SJSA1 (cell line): Measurements from ENCODE around the gene GRIPAP1. TPM values are rescaled to one million over a fixed set of nuclear protein-coding genes. Genes with fewer than 3 reads are reported as not detected.

Experiments used
- DNase-seq, 2 experiments: peaks; one replicate each; pipeline ENCODE4 v3.0.0-alpha.2; 2015 to 2020; ENCODE audit warnings: low spot score in 2 of 2, low read depth in 1 of 2
- H3K27ac ChIP-seq: fragments of 250-450 bp; sonication (Bioruptor Pico); 2 replicates; pipeline ENCODE4 v1.5.1; 2020; ENCODE audit warnings: mild to moderate bottlenecking, moderate library complexity
- H3K27me3 ChIP-seq: fragments of 250-450 bp; sonication (Bioruptor Pico); replicated peaks from 2 replicates; pipeline ENCODE4 v1.5.1; 2020; ENCODE audit warnings: mild to moderate bottlenecking, moderate library complexity
- H3K36me3 ChIP-seq: fragments of 250-450 bp; sonication (Bioruptor Pico); 2 replicates; pipeline ENCODE4 v1.5.1; 2020; ENCODE audit warnings: mild to moderate bottlenecking
- H3K4me1 ChIP-seq: fragments of 250-450 bp; sonication (Bioruptor Pico); replicated peaks from 2 replicates; pipeline ENCODE4 v1.6.1; 2021; ENCODE audit warnings: mild to moderate bottlenecking
- H3K4me3 ChIP-seq: fragments of 250-450 bp; sonication (Bioruptor Pico); 2 replicates; pipeline ENCODE4 v1.5.1; 2020; ENCODE audit warnings: mild to moderate bottlenecking
- H3K9me3 ChIP-seq: fragments of 250-450 bp; sonication (Bioruptor Pico); replicated peaks from 2 replicates; pipeline ENCODE4 v1.5.1; 2020; ENCODE audit warnings: mild to moderate bottlenecking
- total RNA-seq: library from RNA; depleted of rRNA; stranded (reverse); fragments of >200 nt; shearing (Covaris generic); gene quantifications from 2 replicates; pipeline ENCODE4 v1.2.3, GENCODE V29; 2014

Gene GRIPAP1
- total RNA-seq, 1 experiment from 2014 or later: 19.5 TPM

- 0 out of 2 replicates have a peak, but pooled peaks cover 6% of the 10 kb centered on the region for H3K36me3 ChIP-seq
- no peak for DNase-seq
- H3K4me3 ChIP-seq: no peak overlapping the region
- no peaks in the 10 kb centered on the region for H3K4me1 ChIP-seq
- H3K27ac ChIP-seq: no peak overlapping the region
- H3K27me3 ChIP-seq: no peaks in the 10 kb centered on the region
- no peaks in the 10 kb centered on the region for H3K9me3 ChIP-seq
These were observed 23.8 kb downstream of the GRIPAP1 start for GRCh38 chrX:48978226-48978625.

GRCh38 chrX:48976086-48976485, 26.0 kb downstream of the GRIPAP1 start:
- no peak overlapping the region for H3K4me3 ChIP-seq
- no peaks in the 10 kb centered on the region for H3K9me3 ChIP-seq
- H3K27me3 ChIP-seq: no peaks in the 10 kb centered on the region
- H3K27ac ChIP-seq: no peak overlapping the region
- H3K4me1 ChIP-seq: 0 out of 2 replicates have a peak, but pooled peaks cover 2% of the 10 kb centered on the region
- no peak for DNase-seq
- no peaks in the 10 kb centered on the region for H3K36me3 ChIP-seq

GRCh38 chrX:48975541-48975940, 26.5 kb downstream of the GRIPAP1 start:
- no peaks in the 10 kb centered on the region for H3K9me3 ChIP-seq
- no peak overlapping the region for H3K27ac ChIP-seq
- no peaks in the 10 kb centered on the region for H3K36me3 ChIP-seq
- no peaks in the 10 kb centered on the region for H3K27me3 ChIP-seq
- no peak for DNase-seq
- H3K4me3 ChIP-seq: no peak overlapping the region
- H3K4me1 ChIP-seq: 0 out of 2 replicates have a peak, but pooled peaks cover 2% of the 10 kb centered on the region

- H3K27me3 ChIP-seq: no peaks in the 10 kb centered on the region
- 0 out of 2 replicates have a peak, but pooled peaks cover 2% of the 10 kb centered on the region for H3K4me1 ChIP-seq
- H3K4me3 ChIP-seq: no peak overlapping the region
- H3K27ac ChIP-seq: no peak overlapping the region
- no peak for DNase-seq
- H3K9me3 ChIP-seq: no peaks in the 10 kb centered on the region
- no peaks in the 10 kb centered on the region for H3K36me3 ChIP-seq
These were observed 27.0 kb downstream of the GRIPAP1 start for GRCh38 chrX:48975041-48975440.

GRCh38 chrX:48974574-48974973, 27.5 kb downstream of the GRIPAP1 start:
- H3K27me3 ChIP-seq: no peaks in the 10 kb centered on the region
- no peaks in the 10 kb centered on the region for H3K36me3 ChIP-seq
- no peak overlapping the region for H3K27ac ChIP-seq
- no peaks in the 10 kb centered on the region for H3K9me3 ChIP-seq
- H3K4me3 ChIP-seq: no peak overlapping the region
- no peak for DNase-seq
- H3K4me1 ChIP-seq: 0 out of 2 replicates have a peak, but pooled peaks cover 2% of the 10 kb centered on the region

- no peaks in the 10 kb centered on the region for H3K9me3 ChIP-seq
- no peaks in the 10 kb centered on the region for H3K27me3 ChIP-seq
- no peak for DNase-seq
- H3K4me3 ChIP-seq: no peak overlapping the region
- no peak overlapping the region for H3K27ac ChIP-seq
- no peaks in the 10 kb centered on the region for H3K36me3 ChIP-seq
- 0 out of 2 replicates have a peak, but pooled peaks cover 2% of the 10 kb centered on the region for H3K4me1 ChIP-seq
These were observed 28.0 kb downstream of the GRIPAP1 start for GRCh38 chrX:48974033-48974432.

- Histone ChIP-seq H3K4me1 (peaks cover 4% of the 10 kb centered on the region; the same call in 1 of the 2 replicates), H3K27ac (no peak overlapping the region), H3K4me3 (no peak overlapping the region), H3K36me3 (no peaks in the 10 kb centered on the region), H3K9me3 (no peaks in the 10 kb centered on the region), H3K27me3 (no peaks in the 10 kb centered on the region)
- peak; percentile 23 to 53 for DNase-seq
These were observed 29.6 kb downstream of the GRIPAP1 start for GRCh38 chrX:48972220-48973164.

GRCh38 chrX:48971249-48972219, 30.5 kb downstream of the GRIPAP1 start, which contains the start of gene KCND1:
Gene KCND1, minus strand, starts transcription at chrX:48971844. Its CDS starts 1,573 bp downstream, at chrX:48970271.
- Histone ChIP-seq H3K4me1 (peaks cover 6% of the 10 kb centered on the region; the same call in 1 of the 2 replicates), H3K36me3 (no peaks in the 10 kb centered on the region), H3K27ac (no peak within 1 kb of the TSS), H3K4me3 (no peak within 1 kb of the TSS), H3K9me3 (no peaks in the 10 kb centered on the region), H3K27me3 (no peaks in the 10 kb centered on the region)
- DNase-seq: no peak

- Histone ChIP-seq H3K27me3 (no peaks in the 10 kb centered on the region), H3K9me3 (no peaks in the 10 kb centered on the region), H3K36me3 (no peaks in the 10 kb centered on the region), H3K4me3 (no peak overlapping the region), H3K4me1 (peaks cover 6% of the 10 kb centered on the region; the same call in 1 of the 2 replicates), H3K27ac (no peak overlapping the region)
- DNase-seq: no peak
These were observed 32.6 kb downstream of the GRIPAP1 start for GRCh38 chrX:48969471-48969870.

- Histone ChIP-seq H3K27ac (no peak overlapping the region), H3K36me3 (no peaks in the 10 kb centered on the region), H3K27me3 (no peaks in the 10 kb centered on the region), H3K4me3 (no peak overlapping the region), H3K9me3 (no peaks in the 10 kb centered on the region), H3K4me1 (peaks cover 6% of the 10 kb centered on the region; the same call in 1 of the 2 replicates)
- no peak for DNase-seq
These were observed 33.7 kb downstream of the GRIPAP1 start for GRCh38 chrX:48968377-48968776.

- Histone ChIP-seq H3K27me3 (no peaks in the 10 kb centered on the region), H3K9me3 (no peaks in the 10 kb centered on the region), H3K27ac (no peak overlapping the region), H3K4me3 (no peak overlapping the region), H3K4me1 (peaks cover 3% of the 10 kb centered on the region; the same call in 1 of the 2 replicates), H3K36me3 (no peaks in the 10 kb centered on the region)
- DNase-seq: peak in 1 of 2 experiments; percentile 30
These were observed 35.1 kb downstream of the GRIPAP1 start for GRCh38 chrX:48966796-48967579.

- no peak overlapping the region for H3K4me3 ChIP-seq
- peaks cover 3% of the 10 kb centered on the region; the same call in 1 of the 2 replicates for H3K4me1 ChIP-seq
- no peak for DNase-seq
- no peaks in the 10 kb centered on the region for H3K36me3 ChIP-seq
- no peak overlapping the region for H3K27ac ChIP-seq
- H3K27me3 ChIP-seq: no peaks in the 10 kb centered on the region
- H3K9me3 ChIP-seq: no peaks in the 10 kb centered on the region
These were observed 36.1 kb downstream of the GRIPAP1 start for GRCh38 chrX:48965959-48966358.
